Activated CD8-positive, alpha-beta T cell treated with anti-CD3 and anti-CD28 coated beads for 36 hours (primary cell): ENCODE measurements around the gene RSL1D1. TPM values are rescaled to one million over a fixed set of nuclear protein-coding genes. Genes with fewer than 3 reads are reported as not detected.

Source experiments
- ATAC-seq: fragments of 200-7000 bp; cut with Tn5 transposase; one replicate; pipeline ENCODE4 v1.10.0; 2021; ENCODE audit warnings: mild to moderate bottlenecking, moderate library complexity
- CTCF ChIA-PET: fragments of 350-600 bp; sonication (Branson Sonifier 250); formaldehyde crosslinking; loops from one replicate; lab custom pipeline; 2021; ENCODE audit warnings: antibody characterized with exemption; lab: Charles Lee
- POLR2A ChIA-PET: fragments of 350-600 bp; sonication (Branson Sonifier 250); formaldehyde crosslinking; loops from one replicate; lab custom pipeline; 2021; ENCODE audit warnings: antibody characterized with exemption; lab: Charles Lee
- DNase-seq: peaks from one replicate; pipeline ENCODE4 v3.0.0-alpha.2; 2020
- H3K27ac Mint-ChIP-seq: one replicate; pipeline ENCODE4 v1.8.0; 2021; ENCODE audit warnings: mild to moderate bottlenecking, mixed read lengths
- H3K27me3 Mint-ChIP-seq: one replicate; pipeline ENCODE4 v1.8.0; 2021; ENCODE audit warnings: mixed read lengths
- H3K36me3 Mint-ChIP-seq: one replicate; pipeline ENCODE4 v1.8.0; 2021; ENCODE audit warnings: low read depth, mixed read lengths
- H3K4me1 Mint-ChIP-seq: one replicate; pipeline ENCODE4 v1.8.0; 2021; ENCODE audit warnings: low read depth, mixed read lengths
- H3K4me3 Mint-ChIP-seq: one replicate; pipeline ENCODE4 v1.8.0; 2021; ENCODE audit warnings: mild to moderate bottlenecking, moderate library complexity, mixed read lengths
- H3K9me3 Mint-ChIP-seq: one replicate; pipeline ENCODE4 v1.8.0; 2021; ENCODE audit warnings: mixed read lengths
- CTCF ChIP-seq: fragments of 200-600 bp; IDR thresholded peaks from one replicate; pipeline ENCODE4 v1.8.0; 2022; ENCODE audit warnings: antibody characterized with exemption, mild to moderate bottlenecking
- intact Hi-C: fragments of 100-400 bp; cut with micrococcal nuclease; formaldehyde crosslinking; loops from one replicate; pipeline ENCODE4 v1.10.0; 2022
- total RNA-seq, 2 experiments: library from RNA; stranded (reverse); gene quantifications; one replicate each; pipeline ENCODE4 v1.2.3, GENCODE V29; 2021

The RSL1D1 gene
- total RNA-seq, 2 experiments from 2014 or later, result 344 TPM

GRCh38 chr16:11852092-11852809 is 909 bp upstream of the RSL1D1 start:
- Mint-ChIP-seq H3K27me3 (no peaks in the 10 kb centered on the region), H3K36me3 (peaks cover 60% of the 10 kb centered on the region), H3K4me3 (peak overlapping the region; percentile 96), H3K4me1 (peaks cover 49% of the 10 kb centered on the region), H3K9me3 (no peaks in the 10 kb centered on the region), H3K27ac (peak overlapping the region; percentile 95)
- CTCF ChIA-PET, result interaction anchor here (1.2 to 1.4 kb wide), 2 partner anchors 55 to 216 kb away, joined by 6 read pairs; partner anchors contain the start of gene ZC3H7A
- DNase-seq, result no peak
- no peak for ATAC-seq
- POLR2A ChIA-PET, result interaction anchor here (1.0 to 2.0 kb wide), 8 partner anchors 11 to 228 kb away, joined by 3 to 21 read pairs (median 4); partner anchors contain the start of gene SNX29
- TF ChIP-seq CTCF, result no peak
- intact Hi-C loops, result no loop called here

- Mint-ChIP-seq H3K36me3 (peaks cover 67% of the 10 kb centered on the region), H3K27me3 (no peaks in the 10 kb centered on the region), H3K4me3 (peak overlapping the region; percentile 65), H3K9me3 (no peaks in the 10 kb centered on the region), H3K4me1 (peaks cover 42% of the 10 kb centered on the region), H3K27ac (peak overlapping the region; percentile 71)
- CTCF ChIA-PET, result interaction anchor here (2.0 kb wide), 1 partner anchor 219 kb away, joined by 8 read pairs; no protein-coding TSS in a partner anchor
- POLR2A ChIA-PET, result interaction anchor here (0.6 to 1.4 kb wide), 3 partner anchors 10 to 231 kb away, joined by 3 to 6 read pairs (median 3); partner anchors contain the start of gene ZC3H7A
- ATAC-seq (no peak), DNase-seq (peak; percentile 9)
- no peak for TF ChIP-seq CTCF
- intact Hi-C loops, result no loop called here
These were observed 2.5 kb downstream of the RSL1D1 start for GRCh38 chr16:11848842-11849241.

- no peak for TF ChIP-seq CTCF
- Mint-ChIP-seq H3K4me1 (peaks cover 35% of the 10 kb centered on the region), H3K4me3 (no peak overlapping the region), H3K36me3 (peaks cover 66% of the 10 kb centered on the region), H3K9me3 (no peaks in the 10 kb centered on the region), H3K27me3 (no peaks in the 10 kb centered on the region), H3K27ac (peak overlapping the region; percentile 61)
- ChIA-PET POLR2A (interaction anchor here (1.1 kb wide), 1 partner anchor 236 kb away, joined by 5 read pairs; no protein-coding TSS in a partner anchor), CTCF (no interaction called here)
- intact Hi-C loops, result no loop called here
- ATAC-seq, result no peak
- DNase-seq, result no peak
These were observed 6.8 kb downstream of the RSL1D1 start for GRCh38 chr16:11844499-11844898.

- H3K27ac Mint-ChIP-seq, result no peak overlapping the region
- DNase-seq (no peak), ATAC-seq (no peak)
- H3K9me3 Mint-ChIP-seq, result no peaks in the 10 kb centered on the region
- H3K36me3 Mint-ChIP-seq, result peaks cover 61% of the 10 kb centered on the region
- intact Hi-C loops, result no loop called here
- ChIA-PET CTCF (no interaction called here), POLR2A (interaction anchor here (0.6 to 1.2 kb wide), 3 partner anchors 9 to 69 kb away, joined by 3 to 7 read pairs (median 4); no protein-coding TSS in a partner anchor)
- H3K4me1 Mint-ChIP-seq, result peaks cover 29% of the 10 kb centered on the region
- H3K27me3 Mint-ChIP-seq, result no peaks in the 10 kb centered on the region
- no peak overlapping the region for H3K4me3 Mint-ChIP-seq
- TF ChIP-seq CTCF, result no peak
These were observed 7.5 kb downstream of the RSL1D1 start for GRCh38 chr16:11843861-11844260.

- H3K27me3 Mint-ChIP-seq, result no peaks in the 10 kb centered on the region
- ChIA-PET POLR2A (interaction anchor here (0.6 to 1.2 kb wide), 3 partner anchors 9 to 70 kb away, joined by 3 to 7 read pairs (median 4); no protein-coding TSS in a partner anchor), CTCF (no interaction called here)
- no peak overlapping the region for H3K27ac Mint-ChIP-seq
- no peak overlapping the region for H3K4me3 Mint-ChIP-seq
- intact Hi-C loops, result no loop called here
- H3K36me3 Mint-ChIP-seq, result peaks cover 58% of the 10 kb centered on the region
- no peaks in the 10 kb centered on the region for H3K9me3 Mint-ChIP-seq
- DNase-seq, result no peak
- no peak for ATAC-seq
- peaks cover 24% of the 10 kb centered on the region for H3K4me1 Mint-ChIP-seq
- TF ChIP-seq CTCF, result no peak
These were observed 8.1 kb downstream of the RSL1D1 start for GRCh38 chr16:11843206-11843605.
